Measurements from ENCODE around the gene BUD13. TPM values are rescaled to one million over a fixed set of nuclear protein-coding genes. Genes with fewer than 3 reads are reported as not detected.

The BUD13 gene
- total and polyA plus RNA-seq, 9 of the 15 experiments (the other 6 are each of a cell fraction or from before 2014, with no cell fraction given), result 9.5 to 34.1 (median 27.1) TPM

DNA sequence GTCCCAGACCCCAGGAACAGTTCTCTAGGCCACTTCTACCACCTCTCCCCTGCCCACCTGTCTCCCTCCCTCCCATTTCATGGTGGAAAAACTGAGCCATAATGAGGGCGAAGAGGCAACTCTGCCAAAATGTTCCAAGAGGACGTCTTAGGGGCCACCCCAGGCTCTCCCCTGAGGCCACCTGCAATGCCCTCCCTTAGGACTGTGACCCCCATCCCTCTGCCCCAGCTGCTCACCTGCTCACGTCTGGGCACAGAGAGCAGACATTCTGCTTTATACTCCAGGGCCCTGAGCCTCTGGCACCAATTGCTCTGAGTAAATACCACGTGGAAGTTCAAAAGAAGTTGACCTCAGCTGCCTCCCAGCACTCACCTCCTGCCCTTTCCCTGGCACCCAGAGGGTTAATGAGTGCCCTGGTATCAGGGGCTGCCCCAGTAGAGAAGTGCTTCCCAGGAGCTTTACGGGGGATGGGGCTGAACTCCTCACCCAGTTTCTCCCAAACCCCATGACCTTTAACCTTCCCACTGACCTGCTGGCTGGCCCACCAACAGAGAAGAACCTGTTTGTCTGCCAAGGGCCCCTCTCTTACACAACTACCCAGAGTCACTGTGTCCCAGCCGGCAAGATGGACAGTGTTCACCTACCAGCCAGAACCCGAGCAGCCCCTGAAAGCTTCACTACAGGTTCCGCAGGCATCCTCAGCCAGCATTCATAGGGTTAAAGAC lies 19.5 kb upstream of the BUD13 start:
- in situ Hi-C loops (cut with MboI), result no loop called here
- no peak overlapping the region for H3K4me2 ChIP-seq (ENCODE audit: insufficient read depth, low read length)
- DNase-seq (ENCODE audit: extremely low read depth in 1 of 4, low spot score in 3 of 4) (no peak), ATAC-seq (no peak), FAIRE-seq (no peak)
- H3K9ac ChIP-seq (ENCODE audit: insufficient read depth in 1 of 2, low read depth in 2 of 2, low read length in 2 of 2), result no peak overlapping the region
- H3K27me3 ChIP-seq (ENCODE audit: control insufficient read depth in 2 of 2, insufficient read depth in 2 of 2, low read length in 2 of 2), result no peaks in the 10 kb centered on the region
- TF ChIP-seq HSF4 (CRISPR knock-in tag; IDR thresholded peaks at IDR 0.05; ENCODE audit: borderline replicate concordance) (no peak), ZBTB17 (CRISPR knock-in tag; IDR thresholded peaks at IDR 0.05) (no peak), NR2C1 (IDR thresholded peaks at IDR 0.05) (peak; percentile 40; the same call in 1 of the 2 replicates), NR2C1 (tag; IDR thresholded peaks at IDR 0.05) (peak; percentile 36; the same call in 1 of the 2 replicates), NR2C2 (CRISPR knock-in tag; IDR thresholded peaks at IDR 0.05) (no peak), NR2C2 (tag; IDR thresholded peaks at IDR 0.05) (peak; percentile 18; the same call in 1 of the 2 replicates), ELF2 (CRISPR knock-in tag; IDR thresholded peaks at IDR 0.05) (no peak), EGR1 (conservative IDR thresholded peaks at IDR 0.05) (no peak), SAP30 (IDR thresholded peaks at IDR 0.05; ENCODE audit: borderline replicate concordance, insufficient read depth, low read depth, low read length, poor library complexity, severe bottlenecking) (no peak)
- TF ChIP-seq, protein P1, sequence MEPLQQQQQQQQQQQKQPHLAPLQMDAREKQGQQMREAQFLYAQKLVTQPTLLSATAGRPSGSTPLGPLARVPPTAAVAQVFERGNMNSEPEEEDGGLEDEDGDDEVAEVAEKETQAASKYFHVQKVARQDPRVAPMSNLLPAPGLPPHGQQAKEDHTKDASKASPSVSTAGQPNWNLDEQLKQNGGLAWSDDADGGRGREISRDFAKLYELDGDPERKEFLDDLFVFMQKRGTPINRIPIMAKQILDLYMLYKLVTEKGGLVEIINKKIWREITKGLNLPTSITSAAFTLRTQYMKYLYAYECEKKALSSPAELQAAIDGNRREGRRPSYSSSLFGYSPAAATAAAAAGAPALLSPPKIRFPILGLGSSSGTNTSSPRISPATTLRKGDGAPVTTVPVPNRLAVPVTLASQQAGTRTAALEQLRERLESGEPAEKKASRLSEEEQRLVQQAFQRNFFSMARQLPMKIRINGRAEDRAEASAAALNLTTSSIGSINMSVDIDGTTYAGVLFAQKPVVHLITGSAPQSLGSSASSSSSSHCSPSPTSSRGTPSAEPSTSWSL (CRISPR knock-in tag; IDR thresholded peaks at IDR 0.05; ENCODE audit: borderline replicate concordance), result no peak
- TF ChIP-seq, protein P2, sequence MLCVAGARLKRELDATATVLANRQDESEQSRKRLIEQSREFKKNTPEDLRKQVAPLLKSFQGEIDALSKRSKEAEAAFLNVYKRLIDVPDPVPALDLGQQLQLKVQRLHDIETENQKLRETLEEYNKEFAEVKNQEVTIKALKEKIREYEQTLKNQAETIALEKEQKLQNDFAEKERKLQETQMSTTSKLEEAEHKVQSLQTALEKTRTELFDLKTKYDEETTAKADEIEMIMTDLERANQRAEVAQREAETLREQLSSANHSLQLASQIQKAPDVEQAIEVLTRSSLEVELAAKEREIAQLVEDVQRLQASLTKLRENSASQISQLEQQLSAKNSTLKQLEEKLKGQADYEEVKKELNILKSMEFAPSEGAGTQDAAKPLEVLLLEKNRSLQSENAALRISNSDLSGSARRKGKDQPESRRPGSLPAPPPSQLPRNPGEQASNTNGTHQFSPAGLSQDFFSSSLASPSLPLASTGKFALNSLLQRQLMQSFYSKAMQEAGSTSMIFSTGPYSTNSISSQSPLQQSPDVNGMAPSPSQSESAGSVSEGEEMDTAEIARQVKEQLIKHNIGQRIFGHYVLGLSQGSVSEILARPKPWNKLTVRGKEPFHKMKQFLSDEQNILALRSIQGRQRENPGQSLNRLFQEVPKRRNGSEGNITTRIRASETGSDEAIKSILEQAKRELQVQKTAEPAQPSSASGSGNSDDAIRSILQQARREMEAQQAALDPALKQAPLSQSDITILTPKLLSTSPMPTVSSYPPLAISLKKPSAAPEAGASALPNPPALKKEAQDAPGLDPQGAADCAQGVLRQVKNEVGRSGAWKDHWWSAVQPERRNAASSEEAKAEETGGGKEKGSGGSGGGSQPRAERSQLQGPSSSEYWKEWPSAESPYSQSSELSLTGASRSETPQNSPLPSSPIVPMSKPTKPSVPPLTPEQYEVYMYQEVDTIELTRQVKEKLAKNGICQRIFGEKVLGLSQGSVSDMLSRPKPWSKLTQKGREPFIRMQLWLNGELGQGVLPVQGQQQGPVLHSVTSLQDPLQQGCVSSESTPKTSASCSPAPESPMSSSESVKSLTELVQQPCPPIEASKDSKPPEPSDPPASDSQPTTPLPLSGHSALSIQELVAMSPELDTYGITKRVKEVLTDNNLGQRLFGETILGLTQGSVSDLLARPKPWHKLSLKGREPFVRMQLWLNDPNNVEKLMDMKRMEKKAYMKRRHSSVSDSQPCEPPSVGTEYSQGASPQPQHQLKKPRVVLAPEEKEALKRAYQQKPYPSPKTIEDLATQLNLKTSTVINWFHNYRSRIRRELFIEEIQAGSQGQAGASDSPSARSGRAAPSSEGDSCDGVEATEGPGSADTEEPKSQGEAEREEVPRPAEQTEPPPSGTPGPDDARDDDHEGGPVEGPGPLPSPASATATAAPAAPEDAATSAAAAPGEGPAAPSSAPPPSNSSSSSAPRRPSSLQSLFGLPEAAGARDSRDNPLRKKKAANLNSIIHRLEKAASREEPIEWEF (CRISPR knock-in tag; IDR thresholded peaks at IDR 0.05), result no peak
- BruUV-seq (replicated peaks), result no TSS peak
- 55% methylated on average over 8 of the region's 8 CpGs for WGBS (ENCODE audit: insufficient coverage, low coverage, missing lambda C conversion rate)
- H4K20me1 ChIP-seq (replicated peaks; ENCODE audit: control insufficient read depth, insufficient read depth, low read length), result no peaks in the 10 kb centered on the region
- H3K36me3 ChIP-seq (ENCODE audit: control insufficient read depth, insufficient read depth, low read length), result no peaks in the 10 kb centered on the region
- H3K27ac ChIP-seq (ENCODE audit: extremely low read depth, low read depth, low read length), result no peak overlapping the region
- H3K9me1 ChIP-seq (ENCODE audit: control insufficient read depth, insufficient read depth, low read length), result no peaks in the 10 kb centered on the region
- peaks cover 7% of the 10 kb centered on the region for H3K79me2 ChIP-seq (ENCODE audit: control insufficient read depth, insufficient read depth, low read length)
- no peak overlapping the region for H2AFZ ChIP-seq (ENCODE audit: low read depth, low read length)
- no peaks in the 10 kb centered on the region for H3K9me3 ChIP-seq (replicated peaks; ENCODE audit: control insufficient read depth, insufficient read depth, low read depth, low read length)
- no peak overlapping the region for H3K4me3 ChIP-seq
- POLR2A ChIA-PET, result no interaction called here
- intact Hi-C loops (cut with micrococcal nuclease), result loop anchor here (5.0 kb wide), 1 partner anchor 435 kb away; no protein-coding TSS in a partner anchor
- CTCF ChIA-PET (ENCODE audit: low intra/inter-chr PET ratio), result interaction anchor here (1.4 to 2.7 kb wide), 2 partner anchors 314 to 434 kb away, joined by 4 to 11 read pairs; no protein-coding TSS in a partner anchor
- peaks cover 20 to 33% of the 10 kb centered on the region in 2 experiments for H3K4me1 ChIP-seq (replicated peaks in 1 of 2; ENCODE audit: control insufficient read depth in 2 of 2, insufficient read depth in 2 of 2, low read length in 2 of 2)
